ENCODE measurements around the gene FBXL3. TPM values are rescaled to one million over a fixed set of nuclear protein-coding genes. Genes with fewer than 3 reads are reported as not detected.

Gene FBXL3
- total and polyA plus RNA-seq, 2 experiments from 2014 or later, result 5.0 to 14.6 TPM

DNA sequence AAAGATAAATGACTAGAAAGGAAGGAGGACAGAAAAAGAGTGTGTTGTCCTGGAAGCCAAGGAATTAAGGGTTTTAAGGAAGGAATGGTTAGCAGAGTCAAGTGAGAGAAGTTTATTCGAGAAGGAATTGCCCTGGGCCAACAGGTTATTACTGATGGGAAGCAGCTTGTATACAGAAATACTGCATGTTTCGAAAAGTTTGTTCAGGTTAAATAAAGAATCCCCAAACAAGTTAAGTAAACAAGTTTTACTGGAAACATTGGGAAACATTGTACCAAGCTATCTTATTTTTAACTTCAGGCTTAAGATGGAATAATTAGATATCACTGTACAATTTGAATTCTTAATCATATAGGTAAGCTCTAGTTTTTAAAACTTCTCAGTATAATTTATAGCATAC lies 28.2 kb upstream of the FBXL3 start:
- H3K4me1 Mint-ChIP-seq, result peaks cover 3% of the 10 kb centered on the region; the same call in 2 of the 3 replicates
- Histone ChIP-seq H2AFZ (no peak overlapping the region), H3K9me2 (ENCODE audit: insufficient read depth) (no peaks in the 10 kb centered on the region), H3K4me2 (no peak overlapping the region), H3K27me3 (ENCODE audit: insufficient read depth) (no peaks in the 10 kb centered on the region), H3F3A (replicated peaks; ENCODE audit: low read depth) (no peaks in the 10 kb centered on the region), H3K27ac (ENCODE audit: low read depth) (no peak overlapping the region), H4K20me1 (replicated peaks; ENCODE audit: insufficient read depth) (no peaks in the 10 kb centered on the region), H3K4me3 (no peak overlapping the region), H3K4me1 (ENCODE audit: insufficient read depth) (no peaks in the 10 kb centered on the region), H3K79me2 (replicated peaks; ENCODE audit: insufficient read depth) (no peaks in the 10 kb centered on the region), H3K36me3 (ENCODE audit: insufficient read depth) (peaks cover 7% of the 10 kb centered on the region; the same call in 1 of the 2 replicates)
- TF ChIP-seq EZH2 (IDR thresholded peaks at IDR 0.05; ENCODE audit: low read depth, unreplicated experiment) (no peak), NANOG (IDR thresholded peaks at IDR 0.05; ENCODE audit: borderline replicate concordance) (no peak), ZNF331 (CRISPR knock-in tag; IDR thresholded peaks at IDR 0.05; ENCODE audit: low read depth) (no peak), STAT1 (IDR thresholded peaks at IDR 0.05; ENCODE audit: unreplicated experiment) (no peak), ZNF114 (CRISPR knock-in tag; IDR thresholded peaks at IDR 0.05) (no peak)
- DNase-seq (ENCODE audit: low spot score), result no peak
- peaks cover 33% of the 10 kb centered on the region for H3K36me3 Mint-ChIP-seq (ENCODE audit: low read depth)
- ATAC-seq, result no peak
- no peak overlapping the region for H3K27ac Mint-ChIP-seq
- H3K27me3 Mint-ChIP-seq (ENCODE audit: insufficient read depth, low read depth, poor library complexity), result peaks cover 2% of the 10 kb centered on the region
- no peaks in the 10 kb centered on the region for H3K9me3 Mint-ChIP-seq
- no peak overlapping the region for H3K4me3 Mint-ChIP-seq

DNA sequence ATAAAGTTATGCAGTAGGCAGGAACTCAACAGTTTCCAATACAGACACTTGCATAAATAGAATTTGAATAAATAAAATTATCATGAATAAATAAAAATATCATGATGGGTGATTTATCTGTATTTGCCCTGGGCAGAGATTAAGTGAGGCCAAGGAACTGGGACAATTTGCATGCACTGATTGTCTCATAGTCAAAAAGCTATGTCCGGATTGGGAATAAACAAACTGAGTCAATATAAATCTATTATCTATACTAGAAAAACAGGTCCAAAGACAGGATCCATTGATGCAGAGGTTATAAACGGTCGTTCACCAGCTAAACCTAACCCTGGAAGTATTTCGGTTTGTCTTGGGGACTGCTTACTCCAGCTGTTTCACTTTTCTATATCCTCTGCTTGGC lies 26.2 kb upstream of the FBXL3 start:
- ATAC-seq (no peak), DNase-seq (ENCODE audit: low spot score) (no peak)
- no peaks in the 10 kb centered on the region for H3K9me2 ChIP-seq (ENCODE audit: insufficient read depth)
- H3K4me3 ChIP-seq, result no peak overlapping the region
- no peak overlapping the region for H3K27ac ChIP-seq (ENCODE audit: low read depth)
- no peak overlapping the region for H3K4me3 Mint-ChIP-seq
- no peaks in the 10 kb centered on the region for H3K79me2 ChIP-seq (replicated peaks; ENCODE audit: insufficient read depth)
- no peaks in the 10 kb centered on the region for H3F3A ChIP-seq (replicated peaks; ENCODE audit: low read depth)
- H4K20me1 ChIP-seq (replicated peaks; ENCODE audit: insufficient read depth), result no peaks in the 10 kb centered on the region
- H3K27me3 ChIP-seq (ENCODE audit: insufficient read depth), result no peaks in the 10 kb centered on the region
- H3K27ac Mint-ChIP-seq, result no peak overlapping the region
- H3K27me3 Mint-ChIP-seq (ENCODE audit: insufficient read depth, low read depth, poor library complexity), result peaks cover 3% of the 10 kb centered on the region
- H2AFZ ChIP-seq, result no peak overlapping the region
- peaks cover 12% of the 10 kb centered on the region; the same call in 1 of the 2 replicates for H3K4me1 ChIP-seq (ENCODE audit: insufficient read depth)
- H3K4me2 ChIP-seq, result no peak overlapping the region
- peaks cover 23% of the 10 kb centered on the region for H3K4me1 Mint-ChIP-seq
- TF ChIP-seq NANOG (IDR thresholded peaks at IDR 0.05; ENCODE audit: borderline replicate concordance) (no peak), EZH2 (IDR thresholded peaks at IDR 0.05; ENCODE audit: low read depth, unreplicated experiment) (no peak), ZNF114 (CRISPR knock-in tag; IDR thresholded peaks at IDR 0.05) (no peak), EZH2phosphoT487 (IDR thresholded peaks at IDR 0.05; ENCODE audit: unreplicated experiment) (no peak)
- TF ChIP-seq, protein P1, sequence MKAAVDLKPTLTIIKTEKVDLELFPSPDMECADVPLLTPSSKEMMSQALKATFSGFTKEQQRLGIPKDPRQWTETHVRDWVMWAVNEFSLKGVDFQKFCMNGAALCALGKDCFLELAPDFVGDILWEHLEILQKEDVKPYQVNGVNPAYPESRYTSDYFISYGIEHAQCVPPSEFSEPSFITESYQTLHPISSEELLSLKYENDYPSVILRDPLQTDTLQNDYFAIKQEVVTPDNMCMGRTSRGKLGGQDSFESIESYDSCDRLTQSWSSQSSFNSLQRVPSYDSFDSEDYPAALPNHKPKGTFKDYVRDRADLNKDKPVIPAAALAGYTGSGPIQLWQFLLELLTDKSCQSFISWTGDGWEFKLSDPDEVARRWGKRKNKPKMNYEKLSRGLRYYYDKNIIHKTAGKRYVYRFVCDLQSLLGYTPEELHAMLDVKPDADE (IDR thresholded peaks at IDR 0.05), result no peak
- H3K36me3 Mint-ChIP-seq (ENCODE audit: low read depth), result peaks cover 50% of the 10 kb centered on the region
- peaks cover 7% of the 10 kb centered on the region; the same call in 1 of the 2 replicates for H3K36me3 ChIP-seq (ENCODE audit: insufficient read depth)
- H3K9me3 Mint-ChIP-seq, result peaks cover 5% of the 10 kb centered on the region; the same call in 2 of the 3 replicates

DNA sequence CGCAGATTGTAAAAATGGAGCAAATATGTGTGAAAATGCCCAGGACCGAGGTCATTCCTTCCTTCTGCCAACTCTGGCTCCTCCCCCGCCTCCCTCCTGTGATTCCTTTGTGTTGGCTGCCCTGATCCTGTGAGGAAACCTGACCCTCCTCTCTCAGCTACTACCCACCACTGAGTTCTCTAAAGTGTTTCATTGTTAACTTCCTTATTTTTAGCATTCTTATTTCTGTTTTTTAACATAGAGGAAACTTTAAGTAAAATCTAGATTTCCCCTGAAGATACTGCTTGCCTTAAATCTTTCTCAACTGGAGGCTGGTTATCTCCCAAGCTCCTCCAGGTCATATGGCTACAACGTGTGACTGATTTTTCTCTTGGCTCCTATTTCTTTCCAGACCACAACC lies 21.7 kb upstream of the FBXL3 start:
- H3K9me2 ChIP-seq (ENCODE audit: insufficient read depth), result no peaks in the 10 kb centered on the region
- no peaks in the 10 kb centered on the region; the same call in 1 of the 2 replicates for H3K36me3 ChIP-seq (ENCODE audit: insufficient read depth)
- H3K4me2 ChIP-seq, result peak overlapping the region; percentile 14
- peak; percentile 96 for ATAC-seq
- no peaks in the 10 kb centered on the region for H4K20me1 ChIP-seq (replicated peaks; ENCODE audit: insufficient read depth)
- no peaks in the 10 kb centered on the region for H3F3A ChIP-seq (replicated peaks; ENCODE audit: low read depth)
- Mint-ChIP-seq H3K4me3 (0 out of 3 replicates have a peak overlapping the region, but pooled peaks have one; percentile 0), H3K27ac (peak overlapping the region; percentile 19), H3K27me3 (ENCODE audit: insufficient read depth, low read depth, poor library complexity) (peaks cover 3% of the 10 kb centered on the region), H3K36me3 (ENCODE audit: low read depth) (peaks cover 50% of the 10 kb centered on the region), H3K9me3 (peaks cover 17% of the 10 kb centered on the region), H3K4me1 (peaks cover 23% of the 10 kb centered on the region)
- no peaks in the 10 kb centered on the region for H3K79me2 ChIP-seq (replicated peaks; ENCODE audit: insufficient read depth)
- H3K27ac ChIP-seq (ENCODE audit: low read depth), result peak overlapping the region; percentile 45; the same call in 1 of the 2 replicates
- H2AFZ ChIP-seq, result no peak overlapping the region
- DNase-seq (ENCODE audit: low spot score), result peak; percentile 71
- H3K4me3 ChIP-seq, result no peak overlapping the region
- H3K27me3 ChIP-seq (ENCODE audit: insufficient read depth), result no peaks in the 10 kb centered on the region
- peaks cover 12% of the 10 kb centered on the region; the same call in 1 of the 2 replicates for H3K4me1 ChIP-seq (ENCODE audit: insufficient read depth)
- TF ChIP-seq JUNB (IDR thresholded peaks at IDR 0.05; ENCODE audit: unreplicated experiment) (no peak), POLR2AphosphoS5 (IDR thresholded peaks at IDR 0.05; ENCODE audit: low read depth) (no peak), ZNF114 (CRISPR knock-in tag; IDR thresholded peaks at IDR 0.05) (no peak), ZNF331 (CRISPR knock-in tag; IDR thresholded peaks at IDR 0.05; ENCODE audit: low read depth) (no peak), EZH2 (IDR thresholded peaks at IDR 0.05; ENCODE audit: low read depth, unreplicated experiment) (no peak), NANOG (IDR thresholded peaks at IDR 0.05; ENCODE audit: borderline replicate concordance) (no peak)
